Nephron progenitor cell (in vitro differentiated cells): ENCODE data around the gene GABRG3.

Experiments used
- DNase-seq: peaks from one replicate; pipeline ENCODE4 v3.0.0; 2021
- H3K27ac Mint-ChIP-seq: 2 replicates; pipeline ENCODE4 v1.8.0; 2021; ENCODE audit warnings: mild to moderate bottlenecking, moderate library complexity, mixed read lengths
- H3K27me3 Mint-ChIP-seq: 2 replicates; pipeline ENCODE4 v1.8.0; 2021; ENCODE audit warnings: mild to moderate bottlenecking, low read depth, mixed read lengths; ENCODE audit not compliant: poor library complexity
- H3K36me3 Mint-ChIP-seq: 2 replicates; pipeline ENCODE4 v1.8.0; 2021; ENCODE audit warnings: low read depth, mixed read lengths
- H3K4me1 Mint-ChIP-seq: 2 replicates; pipeline ENCODE4 v1.8.0; 2021; ENCODE audit warnings: mixed read lengths
- H3K4me3 Mint-ChIP-seq: 2 replicates; pipeline ENCODE4 v1.8.0; 2021; ENCODE audit warnings: mild to moderate bottlenecking, moderate library complexity, mixed read lengths
- H3K9me3 Mint-ChIP-seq: 2 replicates; pipeline ENCODE4 v1.8.0; 2021; ENCODE audit warnings: mild to moderate bottlenecking, moderate library complexity, mixed read lengths
- CTCF ChIP-seq: fragments of 200-600 bp; sonication (generic); IDR thresholded peaks from 2 replicates; pipeline ENCODE4 v1.5.0; 2021; ENCODE audit warnings: antibody characterized with exemption

GABRG3 gene

GRCh38 chr15:27086805-27087204, 115.8 kb downstream of the GABRG3 start:
- Mint-ChIP-seq H3K36me3 (no peaks in the 10 kb centered on the region), H3K9me3 (peaks cover 19% of the 10 kb centered on the region), H3K27ac (peak overlapping the region; percentile 63), H3K4me3 (no peak overlapping the region), H3K27me3 (no peaks in the 10 kb centered on the region), H3K4me1 (peaks cover 23% of the 10 kb centered on the region)
- TF ChIP-seq CTCF: no peak
- DNase-seq: no peak

DNA sequence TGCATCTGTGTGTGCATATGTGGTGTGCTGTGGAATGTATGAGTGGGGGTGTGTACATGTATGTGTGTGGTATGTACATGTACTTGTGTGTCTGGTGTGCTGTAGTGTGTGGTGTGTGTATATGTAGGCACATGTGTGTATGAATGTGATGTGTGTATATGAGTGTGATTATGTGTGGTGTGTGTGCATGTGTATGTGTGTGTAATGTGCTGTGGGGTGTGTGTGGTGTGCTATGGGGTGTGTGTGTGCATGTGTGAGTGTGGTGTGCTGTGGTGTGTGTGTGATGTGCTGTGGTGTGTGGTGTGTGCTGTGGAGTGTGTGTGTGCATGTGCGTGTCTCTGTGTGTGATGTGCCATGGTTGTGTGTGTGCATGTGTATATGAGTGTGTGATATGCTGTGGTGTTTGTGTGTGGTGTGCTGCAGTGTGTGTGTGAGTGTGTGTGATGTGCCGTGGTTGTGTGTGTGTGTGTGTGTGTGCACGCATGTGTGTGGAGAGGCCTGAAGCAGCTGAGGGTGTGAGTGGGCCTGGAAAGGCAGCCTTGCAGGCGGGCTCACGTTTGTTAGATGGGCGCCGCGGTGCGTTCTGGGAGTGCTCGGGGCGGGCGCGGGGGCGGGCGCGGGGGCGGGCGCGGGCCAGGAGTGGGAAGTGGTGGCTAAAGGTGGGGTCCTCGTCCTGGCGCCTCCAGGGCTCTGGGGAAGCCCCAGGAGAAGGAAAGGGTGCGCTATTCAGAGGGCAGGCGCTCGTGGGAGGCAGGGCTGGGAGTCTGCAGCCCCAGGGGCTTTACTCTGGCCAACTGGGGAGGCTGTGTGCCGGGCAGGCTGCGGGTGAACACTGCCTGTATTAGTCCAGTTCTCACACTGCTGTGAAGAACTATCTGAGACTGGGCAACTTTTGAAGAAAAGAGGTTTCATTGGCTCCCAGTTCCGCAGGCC, 116.9 kb downstream of the GABRG3 start:
- no peak for TF ChIP-seq CTCF
- no peak overlapping the region for H3K4me3 Mint-ChIP-seq
- no peak overlapping the region for H3K27ac Mint-ChIP-seq
- H3K4me1 Mint-ChIP-seq: peaks cover 14% of the 10 kb centered on the region
- DNase-seq: no peak
- no peaks in the 10 kb centered on the region for H3K27me3 Mint-ChIP-seq
- H3K9me3 Mint-ChIP-seq: peaks cover 19% of the 10 kb centered on the region
- H3K36me3 Mint-ChIP-seq: no peaks in the 10 kb centered on the region

DNA sequence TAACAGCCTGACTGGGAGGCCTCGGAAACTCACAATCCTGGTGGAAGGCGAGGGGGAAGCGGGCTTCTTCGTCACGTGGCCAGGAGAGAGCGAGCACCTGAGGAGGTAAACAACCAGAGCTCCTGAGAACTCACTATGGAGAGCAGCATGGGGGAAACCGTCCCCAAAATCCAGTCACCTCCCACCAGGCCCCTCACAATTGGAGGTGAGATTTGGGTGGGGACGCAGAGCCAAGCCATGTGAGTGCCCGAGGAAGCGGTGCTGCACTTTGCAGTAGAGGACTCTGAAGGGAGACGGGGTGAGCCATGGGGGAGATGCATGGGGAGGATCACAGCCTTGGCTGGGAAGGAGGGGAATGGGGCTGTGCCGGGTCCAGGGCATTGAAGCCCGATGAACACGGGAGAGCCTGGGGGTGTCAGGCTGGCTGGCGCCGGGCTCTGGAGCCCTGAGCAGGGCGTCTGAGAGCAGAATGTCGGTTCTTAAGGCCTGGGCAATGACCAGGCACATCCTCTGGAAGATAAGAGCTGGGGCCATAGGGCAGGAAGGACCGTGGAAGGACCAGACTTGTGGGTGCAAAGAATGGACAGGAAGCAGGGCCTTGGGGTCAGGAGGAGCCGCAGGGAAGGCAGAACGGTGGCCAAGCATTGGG, 117.7 kb downstream of the GABRG3 start:
- Mint-ChIP-seq H3K27ac (no peak overlapping the region), H3K9me3 (peaks cover 19% of the 10 kb centered on the region), H3K4me1 (peaks cover 13% of the 10 kb centered on the region), H3K4me3 (no peak overlapping the region), H3K27me3 (no peaks in the 10 kb centered on the region), H3K36me3 (no peaks in the 10 kb centered on the region)
- no peak for TF ChIP-seq CTCF
- DNase-seq: no peak

GRCh38 chr15:27089233-27089586, 118.2 kb downstream of the GABRG3 start:
- DNase-seq: no peak
- Mint-ChIP-seq H3K9me3 (peaks cover 19% of the 10 kb centered on the region), H3K27ac (no peak overlapping the region), H3K36me3 (no peaks in the 10 kb centered on the region), H3K4me3 (no peak overlapping the region), H3K4me1 (peaks cover 15% of the 10 kb centered on the region), H3K27me3 (no peaks in the 10 kb centered on the region)
- TF ChIP-seq CTCF: no peak

GRCh38 chr15:27089676-27090075, 118.7 kb downstream of the GABRG3 start:
- H3K27me3 Mint-ChIP-seq: no peaks in the 10 kb centered on the region

More at GRCh38 chr15:27089676-27090075, 118.7 kb downstream of the GABRG3 start:
- DNase-seq: no peak
- Mint-ChIP-seq H3K4me1 (peaks cover 19% of the 10 kb centered on the region), H3K27ac (no peak overlapping the region), H3K36me3 (no peaks in the 10 kb centered on the region), H3K4me3 (no peak overlapping the region), H3K9me3 (peaks cover 19% of the 10 kb centered on the region)
- TF ChIP-seq CTCF: no peak
